SU-DHL-6 (cell line): ENCODE measurements around the gene KIF3A.

Experiments used
- H2AFZ ChIP-seq: fragments of 200-600 bp; sonication (generic); 2 replicates; pipeline ENCODE4 v1.6.1; 2014; ENCODE audit warnings: low read depth, mild to moderate bottlenecking, moderate library complexity, mixed read lengths, antibody characterized with exemption, low read length; ENCODE audit not compliant: severe bottlenecking
- H3F3A ChIP-seq: fragments of 200-600 bp; shearing (Covaris generic); 2 replicates; pipeline ENCODE4 v1.6.0; 2016; ENCODE audit warnings: antibody characterized with exemption, mild to moderate bottlenecking; ENCODE audit not compliant: insufficient read depth
- H3K27ac ChIP-seq: fragments of 200-600 bp; sonication (generic); 2 replicates; pipeline ENCODE4 v1.5.1; 2016; ENCODE audit warnings: low read depth, mild to moderate bottlenecking, low read length, moderate library complexity, mixed read lengths
- H3K27me3 ChIP-seq: fragments of 200-600 bp; sonication (generic), shearing (Covaris generic); 2 replicates; pipeline ENCODE4 v1.6.0; 2014; ENCODE audit warnings: mild to moderate bottlenecking, low read length
- H3K36me3 ChIP-seq: fragments of 200-600 bp; sonication (generic); 2 replicates; pipeline ENCODE4 v1.6.1; 2014; ENCODE audit warnings: mild to moderate bottlenecking, low read length, mixed read lengths
- H3K4me2 ChIP-seq: fragments of 300-600, 200-600 bp; shearing (Covaris generic), sonication (generic); 2 replicates; pipeline ENCODE4 v1.6.0; 2014; ENCODE audit warnings: low read length, low read depth, mild to moderate bottlenecking; ENCODE audit not compliant: poor library complexity, severe bottlenecking
- H3K4me3 ChIP-seq: fragments of 200-600 bp; sonication (generic); 2 replicates; pipeline ENCODE4 v1.5.1; 2014; ENCODE audit warnings: antibody characterized with exemption, low read length, mild to moderate bottlenecking, mixed read lengths; ENCODE audit not compliant: insufficient read depth, poor library complexity, severe bottlenecking
- H3K79me2 ChIP-seq: fragments of 200-600 bp; sonication (generic); 2 replicates; pipeline ENCODE4 v1.6.1; 2014; ENCODE audit warnings: mild to moderate bottlenecking, low read length, moderate library complexity; ENCODE audit not compliant: insufficient read depth
- H3K9ac ChIP-seq: fragments of 200-600 bp; sonication (generic); 2 replicates; pipeline ENCODE4 v1.7.0; 2014; ENCODE audit warnings: mild to moderate bottlenecking, low read length
- H3K9me2 ChIP-seq: fragments of 200-600 bp; sonication (generic); replicated peaks from 2 replicates; pipeline ENCODE4 v1.6.1; 2014; ENCODE audit warnings: low read length; ENCODE audit not compliant: insufficient read depth
- H3K9me3 ChIP-seq: fragments of 200-600 bp; sonication (generic); 2 replicates; pipeline ENCODE4 v1.6.1; 2014; ENCODE audit warnings: low read length, mixed read lengths; ENCODE audit not compliant: insufficient read depth
- H4K20me1 ChIP-seq: fragments of 200-600 bp; sonication (generic); 2 replicates; pipeline ENCODE4 v1.6.1; 2014; ENCODE audit warnings: low read depth, mild to moderate bottlenecking, antibody characterized with exemption, low read length, moderate library complexity, mixed read lengths
- EZH2phosphoT487 ChIP-seq: fragments of 200-600 bp; sonication (generic), shearing (Covaris generic); conservative IDR thresholded peaks from 2 replicates; pipeline ENCODE4 v1.6.1; 2018; ENCODE audit warnings: mild to moderate bottlenecking, antibody characterized with exemption, low read length, moderate library complexity, mixed read lengths
- TF ChIP-seq, protein P1 (sequence below): fragments of 200-600 bp; sonication (generic); IDR thresholded peaks from one replicate; pipeline ENCODE4 v1.5.1; 2017; ENCODE audit warnings: antibody characterized with exemption, mild to moderate bottlenecking, low read length, moderate library complexity; ENCODE audit not compliant: insufficient read depth, poor library complexity, severe bottlenecking

KIF3A gene

DNA sequence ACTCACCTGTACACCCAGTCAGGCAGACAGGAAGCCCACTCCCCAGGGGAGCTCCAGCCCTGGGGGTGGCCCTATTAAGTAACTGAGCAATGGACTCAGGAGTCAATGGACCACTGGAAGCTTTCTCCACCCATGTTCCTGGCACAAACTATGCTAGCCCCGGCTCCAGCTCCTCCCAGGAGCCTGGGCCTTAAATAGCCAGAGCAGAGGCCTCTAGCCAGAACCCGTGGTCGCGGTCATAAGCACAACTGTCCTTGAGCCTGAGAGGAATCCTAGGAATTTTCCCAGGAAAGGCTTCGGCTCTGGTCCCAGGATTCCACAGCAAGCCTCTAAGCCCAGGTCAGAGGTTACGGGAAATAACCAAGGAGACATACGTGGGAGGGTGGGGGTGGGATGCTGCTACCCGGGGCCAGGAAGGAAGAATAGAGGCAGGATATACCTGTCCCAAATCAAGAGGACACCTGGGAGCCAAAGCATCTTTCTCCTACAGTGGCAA is 34.2 kb upstream of the KIF3A start:
- Histone ChIP-seq H3K27ac (no peak overlapping the region), H3K79me2 (no peaks in the 10 kb centered on the region), H3K9ac (no peak overlapping the region), H3F3A (no peaks in the 10 kb centered on the region), H3K9me2 (no peaks in the 10 kb centered on the region), H4K20me1 (no peaks in the 10 kb centered on the region), H3K4me3 (no peak overlapping the region), H3K27me3 (no peaks in the 10 kb centered on the region), H2AFZ (no peak overlapping the region), H3K9me3 (no peaks in the 10 kb centered on the region), H3K4me2 (no peak overlapping the region), H3K36me3 (no peaks in the 10 kb centered on the region)
- TF ChIP-seq EZH2phosphoT487 = no peak
- TF ChIP-seq, protein P1, sequence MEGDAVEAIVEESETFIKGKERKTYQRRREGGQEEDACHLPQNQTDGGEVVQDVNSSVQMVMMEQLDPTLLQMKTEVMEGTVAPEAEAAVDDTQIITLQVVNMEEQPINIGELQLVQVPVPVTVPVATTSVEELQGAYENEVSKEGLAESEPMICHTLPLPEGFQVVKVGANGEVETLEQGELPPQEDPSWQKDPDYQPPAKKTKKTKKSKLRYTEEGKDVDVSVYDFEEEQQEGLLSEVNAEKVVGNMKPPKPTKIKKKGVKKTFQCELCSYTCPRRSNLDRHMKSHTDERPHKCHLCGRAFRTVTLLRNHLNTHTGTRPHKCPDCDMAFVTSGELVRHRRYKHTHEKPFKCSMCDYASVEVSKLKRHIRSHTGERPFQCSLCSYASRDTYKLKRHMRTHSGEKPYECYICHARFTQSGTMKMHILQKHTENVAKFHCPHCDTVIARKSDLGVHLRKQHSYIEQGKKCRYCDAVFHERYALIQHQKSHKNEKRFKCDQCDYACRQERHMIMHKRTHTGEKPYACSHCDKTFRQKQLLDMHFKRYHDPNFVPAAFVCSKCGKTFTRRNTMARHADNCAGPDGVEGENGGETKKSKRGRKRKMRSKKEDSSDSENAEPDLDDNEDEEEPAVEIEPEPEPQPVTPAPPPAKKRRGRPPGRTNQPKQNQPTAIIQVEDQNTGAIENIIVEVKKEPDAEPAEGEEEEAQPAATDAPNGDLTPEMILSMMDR = no peak

DNA sequence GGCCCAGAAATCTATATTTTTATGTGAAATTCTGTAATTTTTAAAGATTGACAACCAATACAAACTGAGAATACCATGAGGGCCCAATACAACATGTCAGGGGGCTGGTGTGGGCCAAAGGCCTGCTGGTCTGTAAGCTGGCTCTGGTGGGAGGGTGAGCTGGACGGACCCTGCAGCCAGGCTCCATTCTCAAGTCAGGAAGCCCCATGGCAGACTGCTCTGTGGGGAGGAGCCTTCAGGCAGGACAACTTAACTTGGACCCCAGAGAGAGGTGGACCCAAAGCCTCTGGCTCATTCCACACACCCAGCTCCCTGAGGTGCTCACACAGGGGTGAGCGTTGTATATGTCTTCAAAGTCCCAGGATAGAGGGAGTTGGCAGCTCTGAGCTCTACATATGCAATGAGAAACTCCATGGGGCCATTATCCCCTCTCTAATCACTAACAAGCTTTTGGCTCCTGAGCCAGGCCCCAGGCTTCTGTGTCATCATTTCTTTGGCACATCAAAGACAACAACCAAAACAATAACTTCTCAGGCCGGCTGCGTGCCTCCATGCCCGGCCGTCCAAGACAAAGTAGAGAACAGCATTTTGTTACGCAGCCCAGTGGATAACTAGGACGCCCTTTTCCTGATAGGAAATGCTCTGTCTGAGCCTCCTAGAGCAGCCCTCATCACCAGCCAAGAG is 33.3 kb upstream of the KIF3A start:
- no peaks in the 10 kb centered on the region for H3K9me3 ChIP-seq
- H3K27ac ChIP-seq = no peak overlapping the region
- no peaks in the 10 kb centered on the region for H3K9me2 ChIP-seq
- H2AFZ ChIP-seq = no peak overlapping the region
- no peak overlapping the region for H3K9ac ChIP-seq
- H4K20me1 ChIP-seq = no peaks in the 10 kb centered on the region
- H3F3A ChIP-seq = no peaks in the 10 kb centered on the region
- H3K79me2 ChIP-seq = no peaks in the 10 kb centered on the region
- H3K36me3 ChIP-seq = no peaks in the 10 kb centered on the region
- no peak overlapping the region for H3K4me3 ChIP-seq
- H3K4me2 ChIP-seq = no peak overlapping the region
- H3K27me3 ChIP-seq = no peaks in the 10 kb centered on the region
- TF ChIP-seq EZH2phosphoT487 = no peak
- TF ChIP-seq, protein P1 = no peak

DNA sequence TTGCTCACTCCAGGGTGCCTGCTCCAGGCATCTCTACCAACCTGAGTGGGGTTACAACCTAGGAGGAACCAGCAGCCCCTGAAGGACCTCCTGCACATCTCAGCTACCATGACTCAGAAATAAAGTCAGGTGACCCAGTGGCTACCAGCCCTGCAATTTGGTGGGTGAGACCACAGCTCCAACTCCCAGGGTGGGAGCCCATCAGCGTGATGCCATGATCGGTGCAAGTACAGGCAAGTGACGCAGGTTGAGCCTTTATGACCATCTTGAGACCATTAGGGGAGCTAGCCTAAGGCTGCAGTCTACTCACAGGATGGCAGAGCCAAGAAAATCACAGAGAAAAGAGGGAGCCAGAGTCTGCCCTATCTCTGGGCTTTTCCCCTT is 31.1 kb upstream of the KIF3A start:
- Histone ChIP-seq H3K27ac (no peak overlapping the region), H3K4me2 (no peak overlapping the region), H3K27me3 (no peaks in the 10 kb centered on the region), H3K9ac (no peak overlapping the region), H4K20me1 (no peaks in the 10 kb centered on the region), H3K9me2 (no peaks in the 10 kb centered on the region), H2AFZ (no peak overlapping the region), H3K36me3 (no peaks in the 10 kb centered on the region), H3F3A (no peaks in the 10 kb centered on the region), H3K79me2 (no peaks in the 10 kb centered on the region), H3K9me3 (no peaks in the 10 kb centered on the region), H3K4me3 (no peak overlapping the region)
- TF ChIP-seq, protein P1 = no peak
- no peak for TF ChIP-seq EZH2phosphoT487
